Measurements from ENCODE around the gene TEKT3.

Gene TEKT3

DNA sequence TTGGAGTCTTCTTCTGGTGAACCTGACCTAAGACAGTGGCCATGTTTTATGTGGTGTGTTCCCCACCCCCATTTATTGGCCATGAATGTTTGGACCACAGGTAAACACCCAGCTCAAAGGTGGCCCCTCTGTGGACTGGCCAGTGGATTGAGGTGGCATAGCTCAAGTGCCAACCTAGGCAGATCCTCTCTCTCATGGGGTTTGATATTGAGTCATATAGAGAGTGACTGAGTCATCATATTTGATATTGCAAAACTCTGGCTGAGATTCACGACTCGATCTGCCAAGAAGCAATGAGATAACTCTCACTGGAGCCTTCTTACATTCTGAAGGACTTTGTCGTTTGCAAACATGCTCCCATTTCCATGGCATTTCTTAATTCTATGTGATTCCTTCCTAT lies 10.5 kb upstream of the TEKT3 start:
- TF ChIP-seq, protein P1, sequence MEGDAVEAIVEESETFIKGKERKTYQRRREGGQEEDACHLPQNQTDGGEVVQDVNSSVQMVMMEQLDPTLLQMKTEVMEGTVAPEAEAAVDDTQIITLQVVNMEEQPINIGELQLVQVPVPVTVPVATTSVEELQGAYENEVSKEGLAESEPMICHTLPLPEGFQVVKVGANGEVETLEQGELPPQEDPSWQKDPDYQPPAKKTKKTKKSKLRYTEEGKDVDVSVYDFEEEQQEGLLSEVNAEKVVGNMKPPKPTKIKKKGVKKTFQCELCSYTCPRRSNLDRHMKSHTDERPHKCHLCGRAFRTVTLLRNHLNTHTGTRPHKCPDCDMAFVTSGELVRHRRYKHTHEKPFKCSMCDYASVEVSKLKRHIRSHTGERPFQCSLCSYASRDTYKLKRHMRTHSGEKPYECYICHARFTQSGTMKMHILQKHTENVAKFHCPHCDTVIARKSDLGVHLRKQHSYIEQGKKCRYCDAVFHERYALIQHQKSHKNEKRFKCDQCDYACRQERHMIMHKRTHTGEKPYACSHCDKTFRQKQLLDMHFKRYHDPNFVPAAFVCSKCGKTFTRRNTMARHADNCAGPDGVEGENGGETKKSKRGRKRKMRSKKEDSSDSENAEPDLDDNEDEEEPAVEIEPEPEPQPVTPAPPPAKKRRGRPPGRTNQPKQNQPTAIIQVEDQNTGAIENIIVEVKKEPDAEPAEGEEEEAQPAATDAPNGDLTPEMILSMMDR (conservative IDR thresholded peaks at IDR 0.05; ENCODE audit: low read depth, low read length): no peak
- no peak overlapping the region for H3K4me3 ChIP-seq (ENCODE audit: low read depth, low read length)
- peak; percentile 85 for DNase-seq (ENCODE audit: low read depth)

DNA sequence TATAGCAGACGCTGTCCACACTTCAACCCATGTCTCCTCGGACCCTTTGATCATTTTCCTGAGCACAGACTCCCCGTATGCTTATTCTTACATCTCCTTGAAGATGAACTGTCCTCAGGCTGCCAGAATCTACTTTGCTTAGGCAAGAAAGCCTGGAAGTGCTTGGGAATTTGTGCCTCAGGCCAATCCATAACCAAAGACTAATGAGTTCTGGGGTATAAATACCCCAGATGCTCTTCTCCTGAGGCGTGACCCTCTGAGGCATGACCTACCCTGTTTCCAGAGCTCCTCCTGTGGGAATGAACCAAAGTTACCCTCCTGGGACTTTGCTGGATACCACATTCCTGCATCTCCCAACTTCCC lies 10.1 kb upstream of the TEKT3 start:
- H3K4me3 ChIP-seq (ENCODE audit: low read depth, low read length): no peak overlapping the region
- TF ChIP-seq, protein P1 (conservative IDR thresholded peaks at IDR 0.05; ENCODE audit: low read depth, low read length): no peak
- DNase-seq (ENCODE audit: low read depth): no peak

GRCh38 chr17:15350777-15351477 lies 9.5 kb upstream of the TEKT3 start:
- no peak overlapping the region for H3K4me3 ChIP-seq (ENCODE audit: low read depth, low read length)
- DNase-seq (ENCODE audit: low read depth): no peak

GRCh38 chr17:15349119-15349518 lies 7.7 kb upstream of the TEKT3 start:
- H3K4me3 ChIP-seq (ENCODE audit: low read depth, low read length): no peak overlapping the region
- TF ChIP-seq, protein P1 (conservative IDR thresholded peaks at IDR 0.05; ENCODE audit: low read depth, low read length): no peak
- no peak for DNase-seq (ENCODE audit: low read depth)

More at GRCh38 chr17:15350777-15351477, 9.5 kb upstream of the TEKT3 start:
- TF ChIP-seq, protein P1 (conservative IDR thresholded peaks at IDR 0.05; ENCODE audit: low read depth, low read length): no peak

DNA sequence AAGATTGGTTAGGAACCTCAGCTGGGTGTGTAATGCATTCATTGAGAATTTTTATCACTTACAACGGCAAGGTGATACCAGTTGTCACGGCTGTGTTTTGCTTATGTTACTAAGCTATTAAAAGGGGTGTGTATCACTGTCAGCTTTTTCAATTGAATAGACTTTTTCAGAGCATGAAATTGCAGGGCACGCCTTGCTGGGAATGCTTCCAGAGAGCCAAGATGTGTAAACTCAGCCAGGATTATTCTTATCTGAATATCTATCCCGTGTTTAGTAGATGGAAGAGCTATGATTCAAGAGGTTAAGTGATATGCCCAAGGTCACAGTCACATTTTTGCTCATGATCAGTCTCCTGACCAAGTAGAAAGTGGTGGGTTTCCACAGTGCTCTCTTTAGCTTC lies 6.6 kb upstream of the TEKT3 start:
- TF ChIP-seq, protein P1 (conservative IDR thresholded peaks at IDR 0.05; ENCODE audit: low read depth, low read length): no peak
- peak; percentile 19 for DNase-seq (ENCODE audit: low read depth)
- H3K4me3 ChIP-seq (ENCODE audit: low read depth, low read length): no peak overlapping the region

DNA sequence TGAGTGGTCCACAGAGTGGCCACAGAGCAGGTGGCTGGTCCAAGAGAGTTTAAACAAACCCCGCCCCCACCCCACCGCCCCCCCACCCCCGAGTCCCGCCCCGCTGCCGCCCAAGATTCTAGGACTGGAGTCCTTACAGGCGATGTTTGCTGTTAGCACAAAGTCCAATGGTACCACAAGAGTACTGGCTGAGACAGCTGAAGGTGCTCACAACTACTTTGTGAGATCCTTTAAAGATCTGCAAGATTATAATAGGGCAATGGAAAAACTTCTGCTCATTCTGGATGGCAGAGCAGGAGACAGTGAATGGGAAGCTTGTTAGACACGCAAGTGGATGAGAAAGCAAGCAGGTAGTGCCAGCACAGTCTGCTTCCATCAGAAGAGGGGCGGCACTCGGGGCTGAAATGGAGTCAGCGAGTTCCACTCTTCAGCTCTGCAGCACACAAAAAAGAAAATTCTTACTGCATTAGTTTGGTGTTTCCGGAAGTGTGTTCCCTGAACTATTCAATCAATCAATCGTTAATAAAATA lies 4.7 kb upstream of the TEKT3 start:
- no peak overlapping the region for H3K4me3 ChIP-seq (ENCODE audit: low read depth, low read length)
- DNase-seq (ENCODE audit: low read depth): no peak
- TF ChIP-seq, protein P1 (conservative IDR thresholded peaks at IDR 0.05; ENCODE audit: low read depth, low read length): no peak

DNA sequence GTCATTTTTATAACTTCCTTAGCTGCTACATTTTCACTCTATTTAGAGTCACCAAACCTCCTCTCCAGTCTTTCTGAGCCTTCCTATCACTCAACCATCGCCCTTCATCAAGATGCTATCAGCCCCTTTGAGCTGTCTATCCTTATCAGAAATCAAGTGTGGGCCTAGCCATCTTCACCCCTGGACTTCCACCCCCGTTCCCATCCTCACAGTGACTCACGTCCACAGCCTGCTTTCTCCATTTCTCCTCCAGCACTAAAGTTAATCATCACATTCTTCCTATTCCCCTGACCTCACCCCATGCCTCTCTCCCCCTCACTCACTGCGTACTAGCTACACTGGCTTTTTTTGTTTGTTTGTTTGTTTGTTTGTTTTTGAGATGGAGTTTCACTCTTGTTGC lies 2.4 kb upstream of the TEKT3 start:
- TF ChIP-seq, protein P1 (conservative IDR thresholded peaks at IDR 0.05; ENCODE audit: low read depth, low read length): no peak
- DNase-seq (ENCODE audit: low read depth): peak; percentile 53
- H3K4me3 ChIP-seq (ENCODE audit: low read depth, low read length): no peak overlapping the region

Data from choroid plexus epithelial cell (primary cell).